ENCODE results near the gene CTNNA3.

DNA sequence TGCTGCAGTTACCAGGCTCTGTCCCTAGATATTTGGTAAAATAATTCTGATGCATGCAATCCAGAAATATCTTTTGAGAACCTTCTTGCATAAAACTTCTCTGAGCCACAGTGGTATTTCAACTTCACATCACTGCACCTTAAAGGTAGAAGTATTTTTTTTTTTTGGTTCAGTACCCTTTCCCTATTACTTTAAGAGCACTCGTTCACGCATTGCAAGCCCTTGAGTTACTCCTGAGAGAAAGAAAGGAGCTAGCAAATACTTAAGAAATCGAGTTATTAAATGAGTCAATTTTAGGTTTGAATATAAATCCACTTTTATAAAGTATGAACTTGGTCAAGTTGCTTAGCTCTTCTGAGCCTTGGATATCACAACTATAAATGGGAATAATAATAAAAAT lies 1377.2 kb downstream of the CTNNA3 start:
- no peak for TF ChIP-seq CTCF (IDR thresholded peaks at IDR 0.05; ENCODE audit: insufficient read depth, low read length, poor library complexity, severe bottlenecking)
- no peak for TF ChIP-seq EZH2phosphoT487 (conservative IDR thresholded peaks at IDR 0.05; ENCODE audit: low read length)
